ENCODE data around the gene ARHGEF28.

The ARHGEF28 gene

DNA sequence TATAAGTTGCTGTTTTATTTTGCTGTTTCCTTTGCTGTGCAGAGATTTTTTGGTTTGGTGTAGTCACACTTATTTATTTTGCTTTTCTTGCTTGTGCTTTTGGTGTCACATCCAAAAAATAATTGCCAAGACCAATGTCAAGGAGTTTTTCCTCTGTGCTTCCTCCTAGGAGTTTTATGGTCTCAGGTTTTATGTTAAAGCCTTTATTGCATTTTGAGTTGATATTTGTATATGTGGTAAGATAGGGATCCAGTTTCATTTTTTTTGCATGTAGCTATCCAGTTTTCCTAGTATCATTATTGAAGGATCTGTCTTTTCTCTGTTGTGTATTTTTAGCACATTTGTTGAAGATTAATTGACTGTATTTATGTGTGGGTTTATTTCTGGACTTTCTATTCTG is 210.6 kb downstream of the ARHGEF28 start:
- Histone ChIP-seq H3K27me3 (ENCODE audit: control insufficient read depth in 1 of 2, insufficient read depth in 1 of 2, low read length in 2 of 2) (no peaks in the 10 kb centered on the region), H2BK120ac (ENCODE audit: low read depth, low read length) (no peak overlapping the region), H2BK15ac (ENCODE audit: low read depth, poor library complexity, severe bottlenecking) (no peak overlapping the region), H3K9ac (ENCODE audit: low read length) (no peak overlapping the region), H3K4ac (ENCODE audit: low read depth in 1 of 2, low read length in 2 of 2) (no peak overlapping the region), H3K4me1 (ENCODE audit: control insufficient read depth, insufficient read depth, low read depth, low read length) (peaks cover under 1% of the 10 kb centered on the region), H4K8ac (ENCODE audit: low read length) (no peak overlapping the region), H3K4me3 (ENCODE audit: insufficient read depth in 1 of 2, low read depth in 1 of 2, low read length in 2 of 2) (no peak overlapping the region), H2AFZ (ENCODE audit: low read depth, low read length) (no peak overlapping the region), H2BK5ac (ENCODE audit: low read depth, low read length, poor library complexity, severe bottlenecking) (no peak overlapping the region), H3K27ac (ENCODE audit: low read length, poor library complexity, severe bottlenecking) (no peak overlapping the region), H3K4me2 (ENCODE audit: low read length, poor library complexity, severe bottlenecking) (no peak overlapping the region), H3K23ac (ENCODE audit: low read length in 2 of 2) (no peak overlapping the region), H3K79me1 (replicated peaks; ENCODE audit: low read length, poor library complexity, severe bottlenecking) (peaks cover 7% of the 10 kb centered on the region), H2AK5ac (ENCODE audit: low read length, severe bottlenecking) (no peak overlapping the region), H4K91ac (ENCODE audit: low read length) (no peak overlapping the region), H3K18ac (ENCODE audit: low read depth in 1 of 2, low read length in 2 of 2) (no peak overlapping the region), H3K14ac (ENCODE audit: low read length in 2 of 2) (no peak overlapping the region), H2BK12ac (ENCODE audit: low read length in 2 of 2) (no peak overlapping the region), H3K9me3 (ENCODE audit: control insufficient read depth, low read length) (no peaks in the 10 kb centered on the region), H3K36me3 (ENCODE audit: control insufficient read depth in 1 of 2, insufficient read depth in 2 of 2, low read depth in 1 of 2, low read length in 2 of 2) (peaks cover 0 to 19% of the 10 kb centered on the region in 2 experiments)
- no peak for DNase-seq

GRCh38 chr5:73838901-73839300 is 212.9 kb downstream of the ARHGEF28 start:
- no peaks in the 10 kb centered on the region for H3K27me3 ChIP-seq (ENCODE audit: control insufficient read depth in 1 of 2, insufficient read depth in 1 of 2, low read length in 2 of 2)
- H3K9ac ChIP-seq (ENCODE audit: low read length): no peak overlapping the region
- no peak overlapping the region for H2BK5ac ChIP-seq (ENCODE audit: low read depth, low read length, poor library complexity, severe bottlenecking)
- H3K9me3 ChIP-seq (ENCODE audit: control insufficient read depth, low read length): no peaks in the 10 kb centered on the region
- H3K18ac ChIP-seq (ENCODE audit: low read depth in 1 of 2, low read length in 2 of 2): no peak overlapping the region
- H2BK15ac ChIP-seq (ENCODE audit: low read depth, poor library complexity, severe bottlenecking): no peak overlapping the region
- H3K4ac ChIP-seq (ENCODE audit: low read depth in 1 of 2, low read length in 2 of 2): no peak overlapping the region
- H2BK120ac ChIP-seq (ENCODE audit: low read depth, low read length): no peak overlapping the region
- H3K23ac ChIP-seq (ENCODE audit: low read length in 2 of 2): no peak overlapping the region
- H3K4me1 ChIP-seq (ENCODE audit: control insufficient read depth, insufficient read depth, low read depth, low read length): peaks cover 3% of the 10 kb centered on the region
- peaks cover 0 to 18% of the 10 kb centered on the region in 2 experiments for H3K36me3 ChIP-seq (ENCODE audit: control insufficient read depth in 1 of 2, insufficient read depth in 2 of 2, low read depth in 1 of 2, low read length in 2 of 2)
- no peak overlapping the region for H2BK12ac ChIP-seq (ENCODE audit: low read length in 2 of 2)
- no peak overlapping the region for H2AK5ac ChIP-seq (ENCODE audit: low read length, severe bottlenecking)
- H3K4me2 ChIP-seq (ENCODE audit: low read length, poor library complexity, severe bottlenecking): no peak overlapping the region
- no peak overlapping the region for H3K14ac ChIP-seq (ENCODE audit: low read length in 2 of 2)
- no peak overlapping the region for H4K8ac ChIP-seq (ENCODE audit: low read length)
- no peak overlapping the region for H2AFZ ChIP-seq (ENCODE audit: low read depth, low read length)
- no peak overlapping the region for H3K27ac ChIP-seq (ENCODE audit: low read length, poor library complexity, severe bottlenecking)
- WGBS: 100% methylated on average over 1 of the region's 1 CpG
- no peak overlapping the region for H3K4me3 ChIP-seq (ENCODE audit: insufficient read depth in 1 of 2, low read depth in 1 of 2, low read length in 2 of 2)
- no peak overlapping the region for H4K91ac ChIP-seq (ENCODE audit: low read length)
- DNase-seq: no peak
- peaks cover 11% of the 10 kb centered on the region for H3K79me1 ChIP-seq (replicated peaks; ENCODE audit: low read length, poor library complexity, severe bottlenecking)

DNA sequence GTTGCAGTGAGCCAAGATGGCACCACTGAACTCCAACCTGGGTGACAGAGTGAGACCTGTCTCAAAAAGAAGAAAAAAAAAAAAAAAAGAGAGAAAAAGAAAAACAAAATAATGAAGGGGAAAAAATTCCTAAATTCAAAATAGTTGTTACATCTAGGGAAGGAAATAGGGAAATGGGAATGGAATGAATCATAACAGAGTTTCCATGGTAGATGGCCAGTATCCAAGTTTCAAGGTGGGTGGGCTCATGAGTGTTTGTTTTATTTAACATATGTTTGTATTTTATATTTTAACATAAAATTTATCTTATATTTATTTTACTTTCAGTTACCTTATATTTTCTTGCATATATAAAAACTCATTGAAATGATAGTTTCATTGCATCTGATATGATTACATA is 215.6 kb downstream of the ARHGEF28 start:
- H2BK120ac ChIP-seq (ENCODE audit: low read depth, low read length): no peak overlapping the region
- H3K79me1 ChIP-seq (replicated peaks; ENCODE audit: low read length, poor library complexity, severe bottlenecking): peaks cover 10% of the 10 kb centered on the region
- no peak overlapping the region for H3K14ac ChIP-seq (ENCODE audit: low read length in 2 of 2)
- no peak overlapping the region for H3K9ac ChIP-seq (ENCODE audit: low read length)
- H3K18ac ChIP-seq (ENCODE audit: low read depth in 1 of 2, low read length in 2 of 2): no peak overlapping the region
- no peak overlapping the region for H3K4me3 ChIP-seq (ENCODE audit: insufficient read depth in 1 of 2, low read depth in 1 of 2, low read length in 2 of 2)
- no peak for DNase-seq
- H3K9me3 ChIP-seq (ENCODE audit: control insufficient read depth, low read length): no peaks in the 10 kb centered on the region
- H3K4ac ChIP-seq (ENCODE audit: low read depth in 1 of 2, low read length in 2 of 2): no peak overlapping the region
- no peak overlapping the region for H2AK5ac ChIP-seq (ENCODE audit: low read length, severe bottlenecking)
- H2BK5ac ChIP-seq (ENCODE audit: low read depth, low read length, poor library complexity, severe bottlenecking): no peak overlapping the region
- peaks cover 0 to 22% of the 10 kb centered on the region in 2 experiments for H3K36me3 ChIP-seq (ENCODE audit: control insufficient read depth in 1 of 2, insufficient read depth in 2 of 2, low read depth in 1 of 2, low read length in 2 of 2)
- H3K27ac ChIP-seq (ENCODE audit: low read length, poor library complexity, severe bottlenecking): no peak overlapping the region
- H2AFZ ChIP-seq (ENCODE audit: low read depth, low read length): no peak overlapping the region
- H4K91ac ChIP-seq (ENCODE audit: low read length): no peak overlapping the region
- no peak overlapping the region for H3K4me2 ChIP-seq (ENCODE audit: low read length, poor library complexity, severe bottlenecking)
- peaks cover 4% of the 10 kb centered on the region for H3K4me1 ChIP-seq (ENCODE audit: control insufficient read depth, insufficient read depth, low read depth, low read length)
- no peak overlapping the region for H4K8ac ChIP-seq (ENCODE audit: low read length)
- no peak overlapping the region for H2BK15ac ChIP-seq (ENCODE audit: low read depth, poor library complexity, severe bottlenecking)
- H3K23ac ChIP-seq (ENCODE audit: low read length in 2 of 2): no peak overlapping the region
- no peak overlapping the region for H2BK12ac ChIP-seq (ENCODE audit: low read length in 2 of 2)
- no peaks in the 10 kb centered on the region for H3K27me3 ChIP-seq (ENCODE audit: control insufficient read depth in 1 of 2, insufficient read depth in 1 of 2, low read length in 2 of 2)

DNA sequence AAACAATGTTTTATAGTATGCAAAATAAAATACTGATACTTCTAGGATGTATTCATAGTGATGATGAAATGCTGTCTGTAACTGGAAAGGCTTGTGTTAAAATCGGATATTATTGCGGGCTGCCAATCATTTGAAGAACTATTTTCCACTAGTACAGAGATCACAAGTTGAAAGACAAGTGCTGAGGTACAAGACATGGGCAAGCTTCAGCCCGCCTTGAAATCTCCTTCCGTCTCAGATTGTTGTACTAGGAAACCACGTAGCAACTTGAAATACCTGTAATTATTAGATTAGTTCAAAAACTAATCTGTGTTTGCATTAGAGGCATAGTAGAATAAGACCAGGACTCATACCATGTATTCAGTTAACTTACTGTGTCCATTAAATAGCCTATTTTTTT is 218.2 kb downstream of the ARHGEF28 start:
- Histone ChIP-seq H3K79me1 (replicated peaks; ENCODE audit: low read length, poor library complexity, severe bottlenecking) (peaks cover 10% of the 10 kb centered on the region), H3K27me3 (ENCODE audit: control insufficient read depth in 1 of 2, insufficient read depth in 1 of 2, low read length in 2 of 2) (no peaks in the 10 kb centered on the region), H2BK12ac (ENCODE audit: low read length in 2 of 2) (no peak overlapping the region), H2AK5ac (ENCODE audit: low read length, severe bottlenecking) (no peak overlapping the region), H3K14ac (ENCODE audit: low read length in 2 of 2) (no peak overlapping the region), H3K9me3 (ENCODE audit: control insufficient read depth, low read length) (no peaks in the 10 kb centered on the region), H3K9ac (ENCODE audit: low read length) (no peak overlapping the region), H3K23ac (ENCODE audit: low read length in 2 of 2) (no peak overlapping the region), H2BK5ac (ENCODE audit: low read depth, low read length, poor library complexity, severe bottlenecking) (no peak overlapping the region), H2AFZ (ENCODE audit: low read depth, low read length) (no peak overlapping the region), H3K4ac (ENCODE audit: low read depth in 1 of 2, low read length in 2 of 2) (no peak overlapping the region), H3K4me2 (ENCODE audit: low read length, poor library complexity, severe bottlenecking) (no peak overlapping the region), H2BK15ac (ENCODE audit: low read depth, poor library complexity, severe bottlenecking) (no peak overlapping the region), H3K27ac (ENCODE audit: low read length, poor library complexity, severe bottlenecking) (no peak overlapping the region), H4K8ac (ENCODE audit: low read length) (no peak overlapping the region), H2BK120ac (ENCODE audit: low read depth, low read length) (no peak overlapping the region), H3K18ac (ENCODE audit: low read depth in 1 of 2, low read length in 2 of 2) (no peak overlapping the region), H3K4me3 (ENCODE audit: insufficient read depth in 1 of 2, low read depth in 1 of 2, low read length in 2 of 2) (no peak overlapping the region), H3K36me3 (ENCODE audit: control insufficient read depth in 1 of 2, insufficient read depth in 2 of 2, low read depth in 1 of 2, low read length in 2 of 2) (peaks cover 0 to 19% of the 10 kb centered on the region in 2 experiments), H4K91ac (ENCODE audit: low read length) (no peak overlapping the region), H3K4me1 (ENCODE audit: control insufficient read depth, insufficient read depth, low read depth, low read length) (peaks cover 4% of the 10 kb centered on the region)
- 91% methylated on average over 4 of the region's 5 CpGs for WGBS
- DNase-seq: no peak

Data from mesenchymal stem cell (in vitro differentiated cells and primary cell).